Kidney (tissue), 14 donors: ENCODE measurements around the gene FZD2. TPM values are rescaled to one million over a fixed set of nuclear protein-coding genes. Genes with fewer than 3 reads are reported as not detected.

Experiments used
- DNase-seq, 5 donors: peaks; one replicate each; pipeline ENCODE4 v3.0.0-alpha.2; 2013 to 2020
- FAIRE-seq: peaks from 2 replicates; lab custom pipeline; 2012; peaks lifted over from hg19 to GRCh38; lab: Jason Lieb, UNC
- H3K27ac ChIP-seq, 2 donors: one replicate each; pipeline ENCODE4 v1.7.0; 2013; ENCODE audit warnings: low read depth in 2 of 2, low read length in 2 of 2, inconsistent platforms in 1 of 2
- H3K27me3 ChIP-seq: one replicate; pipeline ENCODE4 v1.7.1; 2013; ENCODE audit warnings: low read length, inconsistent platforms; ENCODE audit not compliant: control insufficient read depth, insufficient read depth
- H3K36me3 ChIP-seq, 3 donors: one replicate each; pipeline versions ENCODE4 v1.7.0 to v1.7.1; 2013; ENCODE audit warnings: low read length in 3 of 3, control low read depth in 1 of 3, inconsistent platforms in 1 of 3; ENCODE audit not compliant: insufficient read depth in 3 of 3, control insufficient read depth in 2 of 3
- H3K4me1 ChIP-seq, 3 donors: one replicate each; pipeline versions ENCODE4 v1.7.0 to v1.7.1; 2013; ENCODE audit warnings: low read length in 3 of 3, inconsistent platforms in 1 of 3, low read depth in 1 of 3; ENCODE audit not compliant: control insufficient read depth in 2 of 3, insufficient read depth in 2 of 3
- H3K4me3 ChIP-seq, 3 donors: one replicate each; pipeline versions ENCODE4 v1.7.0 to v1.8.1; 2013; ENCODE audit warnings: low read length in 3 of 3, control low read depth in 1 of 3, inconsistent platforms in 1 of 3
- H3K9ac ChIP-seq, 3 donors: one replicate each; pipeline versions ENCODE4 v1.7.0 to v1.7.1; 2013; ENCODE audit warnings: low read length in 3 of 3, control low read depth in 1 of 3, inconsistent platforms in 1 of 3
- H3K9me3 ChIP-seq, 3 donors: one replicate each; pipeline versions ENCODE4 v1.7.0 to v1.7.1; 2013; ENCODE audit warnings: low read length in 3 of 3, control low read depth in 1 of 3, inconsistent platforms in 1 of 3; ENCODE audit not compliant: control insufficient read depth in 2 of 3, insufficient read depth in 1 of 3
- intact Hi-C: fragments of 100-400 bp; cut with DNase I; formaldehyde crosslinking; loops from one replicate; pipeline ENCODE4 v1.11.1; 2022
- polyA plus RNA-seq: library from polyadenylated mRNA; stranded (reverse); fragments of 350-450 nt; fragmentation: Illumina TruSeq; extraction: RNeasy Lipid Tissue Mini Kit (QIAGEN cat#74804); gene quantifications from one replicate; pipeline ENCODE4 v1.2.3, GENCODE V29; 2014; ENCODE audit warnings: low read depth, low replicate concordance; ENCODE audit not compliant: insufficient read depth
- total RNA-seq: library from RNA; stranded (reverse); fragmentation: NEBNext Ultra II Directional; extraction: Animal tissue kit (Norgen Biotek cat#: 25700); gene quantifications from one replicate; pipeline ENCODE4 v1.2.1, GENCODE V29; 2021
- TF ChIP-seq, protein P1 (sequence below): IDR thresholded peaks from 3 replicates; pipeline ENCODE4 v1.5.1; 2012; ENCODE audit warnings: mild to moderate bottlenecking, moderate library complexity, borderline replicate concordance; ENCODE audit not compliant: insufficient read depth; ENCODE audit errors: extremely low read depth
- donor health status: control.
- donor health status: control.
- donor health status: control.
- donor health status: control.
- donor health status: control.
- donor health status: DM: yes; HTN: yes; CAD: no.
- donor health status: Normal renal cell carcinoma (clear cell type).

The FZD2 gene
- total and polyA plus RNA-seq, 2 donors from 2014 or later, result 4.7 to 5.5 TPM

DNA sequence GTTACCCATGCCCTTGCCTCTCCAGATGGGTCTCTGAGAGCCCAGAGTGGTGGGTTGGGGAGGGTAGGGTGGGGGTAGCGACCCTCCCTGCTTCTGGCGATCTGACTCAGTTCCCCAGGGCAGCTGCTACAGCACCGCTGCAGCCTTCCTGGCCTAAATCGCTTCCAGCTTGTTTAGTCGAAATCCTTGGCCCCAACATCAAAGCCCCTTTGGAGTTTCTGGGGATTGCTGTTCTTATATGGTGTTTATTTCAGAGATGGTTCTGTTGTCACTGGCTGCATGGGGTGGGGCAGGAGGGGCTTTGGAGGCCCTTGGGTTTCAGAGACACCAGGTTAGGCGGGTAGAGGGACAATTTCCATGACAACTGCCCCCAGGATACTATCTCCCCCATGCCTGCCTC lies 35.9 kb downstream of the FZD2 start:
- DNase-seq (peak in 1 of 5 donors; percentile 30), FAIRE-seq (no peak)
- no peaks in the 10 kb centered on the region for H3K27me3 ChIP-seq
- H3K4me3 ChIP-seq, result no peak overlapping the region
- TF ChIP-seq, protein P1, sequence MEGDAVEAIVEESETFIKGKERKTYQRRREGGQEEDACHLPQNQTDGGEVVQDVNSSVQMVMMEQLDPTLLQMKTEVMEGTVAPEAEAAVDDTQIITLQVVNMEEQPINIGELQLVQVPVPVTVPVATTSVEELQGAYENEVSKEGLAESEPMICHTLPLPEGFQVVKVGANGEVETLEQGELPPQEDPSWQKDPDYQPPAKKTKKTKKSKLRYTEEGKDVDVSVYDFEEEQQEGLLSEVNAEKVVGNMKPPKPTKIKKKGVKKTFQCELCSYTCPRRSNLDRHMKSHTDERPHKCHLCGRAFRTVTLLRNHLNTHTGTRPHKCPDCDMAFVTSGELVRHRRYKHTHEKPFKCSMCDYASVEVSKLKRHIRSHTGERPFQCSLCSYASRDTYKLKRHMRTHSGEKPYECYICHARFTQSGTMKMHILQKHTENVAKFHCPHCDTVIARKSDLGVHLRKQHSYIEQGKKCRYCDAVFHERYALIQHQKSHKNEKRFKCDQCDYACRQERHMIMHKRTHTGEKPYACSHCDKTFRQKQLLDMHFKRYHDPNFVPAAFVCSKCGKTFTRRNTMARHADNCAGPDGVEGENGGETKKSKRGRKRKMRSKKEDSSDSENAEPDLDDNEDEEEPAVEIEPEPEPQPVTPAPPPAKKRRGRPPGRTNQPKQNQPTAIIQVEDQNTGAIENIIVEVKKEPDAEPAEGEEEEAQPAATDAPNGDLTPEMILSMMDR, result no peak
- H3K9me3 ChIP-seq, result peaks cover 0 to 5% (median 0%) of the 10 kb centered on the region in 3 donors
- intact Hi-C loops, result no loop called here
- H3K4me1 ChIP-seq, result peaks cover 0 to 2% (median 0%) of the 10 kb centered on the region in 3 donors
- no peak overlapping the region for H3K9ac ChIP-seq
- no peaks in the 10 kb centered on the region for H3K36me3 ChIP-seq
- H3K27ac ChIP-seq, result no peak overlapping the region

DNA sequence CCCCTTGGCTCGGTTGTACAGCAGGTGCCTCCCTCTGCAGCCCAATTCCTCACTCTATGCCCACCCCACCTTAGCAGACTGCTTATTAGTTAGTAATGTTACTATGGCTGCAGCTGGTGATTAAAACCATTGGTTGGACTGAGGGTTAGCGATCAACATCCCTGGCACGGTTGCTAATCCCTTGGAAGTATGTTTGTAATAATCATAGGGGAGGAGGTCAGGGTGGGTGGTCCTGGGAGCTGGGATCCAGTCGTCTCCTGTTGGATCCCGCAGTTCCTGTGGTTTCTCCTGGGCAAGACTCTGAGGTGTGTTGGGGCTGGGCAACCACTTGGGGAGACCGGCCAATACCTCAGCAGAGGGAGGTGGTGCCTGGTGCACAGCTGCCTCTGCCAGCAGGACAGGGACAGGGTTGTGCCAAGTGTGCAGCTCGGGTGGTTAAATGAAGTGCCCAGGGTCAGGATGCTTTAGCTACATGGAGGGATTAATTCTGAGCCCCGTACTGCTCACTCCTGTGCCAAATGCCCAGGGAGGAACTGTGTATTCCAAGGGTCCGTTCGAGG lies 38.0 kb downstream of the FZD2 start:
- H3K4me1 ChIP-seq, result no peaks in the 10 kb centered on the region
- TF ChIP-seq, protein P1, result no peak
- peak in 1 of 5 donors; percentile 53 for DNase-seq
- no peak for FAIRE-seq
- no peak overlapping the region for H3K27ac ChIP-seq
- peaks cover 0 to 1% (median 0%) of the 10 kb centered on the region in 3 donors for H3K9me3 ChIP-seq
- no peaks in the 10 kb centered on the region for H3K36me3 ChIP-seq
- H3K27me3 ChIP-seq, result no peaks in the 10 kb centered on the region
- H3K9ac ChIP-seq, result no peak overlapping the region
- H3K4me3 ChIP-seq, result no peak overlapping the region
- intact Hi-C loops, result no loop called here

DNA sequence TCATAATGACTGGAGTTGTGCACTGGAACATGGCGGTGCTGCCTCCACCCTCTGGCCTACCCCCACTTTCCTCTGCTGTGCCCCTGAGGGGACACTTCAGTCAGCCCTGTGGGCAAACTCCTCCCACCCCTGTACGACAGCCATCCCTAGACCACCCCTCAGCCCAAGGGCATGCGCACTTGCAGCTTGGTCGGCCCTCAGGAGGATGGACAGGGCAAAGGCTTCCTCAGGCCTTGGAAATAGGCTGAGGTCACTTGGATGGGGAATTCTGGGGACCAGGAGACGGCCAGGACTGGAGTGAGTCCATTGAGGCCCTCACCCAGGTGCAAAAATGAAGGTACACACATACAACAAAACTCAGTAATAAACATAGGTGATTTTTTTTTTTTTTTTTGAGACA lies 41.0 kb downstream of the FZD2 start:
- Histone ChIP-seq H3K4me3 (no peak overlapping the region), H3K27me3 (no peaks in the 10 kb centered on the region), H3K9ac (no peak overlapping the region), H3K4me1 (no peaks in the 10 kb centered on the region), H3K9me3 (no peaks in the 10 kb centered on the region), H3K36me3 (no peaks in the 10 kb centered on the region), H3K27ac (no peak overlapping the region)
- DNase-seq, result no peak
- intact Hi-C loops, result no loop called here
- TF ChIP-seq, protein P1, result no peak
- FAIRE-seq, result no peak

DNA sequence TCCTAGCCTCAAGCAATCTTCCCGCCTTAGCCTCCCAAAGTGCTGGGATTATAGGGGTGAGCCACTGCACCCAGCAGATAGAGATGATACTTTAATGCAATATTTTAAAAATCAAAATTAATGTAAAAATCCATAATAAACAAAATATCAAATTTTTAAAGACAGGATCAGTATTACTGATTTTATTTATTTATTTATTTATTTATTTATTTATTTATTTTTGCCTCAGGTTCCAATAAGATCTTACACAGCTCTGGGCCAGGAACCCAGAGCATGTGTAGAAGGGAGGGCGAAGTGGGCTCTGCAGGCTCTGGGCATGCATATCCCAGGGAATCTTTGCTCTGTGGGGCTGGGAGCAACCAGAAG lies 41.6 kb downstream of the FZD2 start:
- H3K36me3 ChIP-seq, result no peaks in the 10 kb centered on the region
- DNase-seq, result peak in 1 of 5 donors; percentile 1
- no peak overlapping the region for H3K4me3 ChIP-seq
- TF ChIP-seq, protein P1, result no peak
- no peak for FAIRE-seq
- no peaks in the 10 kb centered on the region for H3K27me3 ChIP-seq
- intact Hi-C loops, result no loop called here
- H3K9me3 ChIP-seq, result no peaks in the 10 kb centered on the region
- H3K4me1 ChIP-seq, result no peaks in the 10 kb centered on the region
- no peak overlapping the region for H3K9ac ChIP-seq
- H3K27ac ChIP-seq, result no peak overlapping the region
